GM19455 (cell line): ENCODE measurements around the gene DOCK3.
"Not testable (repeated sequence)": the region's sequence is repeated elsewhere in the genome, so short reads cannot be mapped to it uniquely, and the experiment has no call there.

Experiments
- ATAC-seq: cut with Tn5 transposase; IDR thresholded peaks from one replicate; pipeline ENCODE4 v1.9.1; 2021; ENCODE audit not compliant: unreplicated experiment

The DOCK3 gene

GRCh38 chr3:50971487-50971924 lies 296.8 kb downstream of the DOCK3 start:
- peak; percentile 64 for ATAC-seq

DNA sequence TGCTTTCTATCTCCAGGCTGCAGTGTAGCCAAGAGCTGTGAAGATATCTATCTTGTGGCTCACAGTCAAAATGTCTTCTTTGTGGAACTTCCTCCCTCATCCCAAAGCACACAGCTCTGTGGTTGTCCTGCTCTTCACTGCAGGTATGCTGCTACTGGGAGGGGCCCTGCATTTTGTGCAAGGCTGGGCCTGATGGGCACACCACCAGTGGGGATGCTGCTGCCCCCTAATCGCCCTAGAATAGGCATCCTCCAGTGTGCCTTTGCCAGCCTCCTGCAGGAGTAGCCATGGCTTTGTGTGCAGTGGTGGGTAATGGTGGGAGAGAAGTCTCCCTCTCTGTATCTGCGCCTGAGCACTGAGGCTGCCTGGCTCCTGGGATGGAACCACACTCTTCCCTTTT lies 297.3 kb downstream of the DOCK3 start:
- ATAC-seq: no peak

GRCh38 chr3:50978586-50978985 lies 303.9 kb downstream of the DOCK3 start:
- ATAC-seq: not testable (repeated sequence)

DNA sequence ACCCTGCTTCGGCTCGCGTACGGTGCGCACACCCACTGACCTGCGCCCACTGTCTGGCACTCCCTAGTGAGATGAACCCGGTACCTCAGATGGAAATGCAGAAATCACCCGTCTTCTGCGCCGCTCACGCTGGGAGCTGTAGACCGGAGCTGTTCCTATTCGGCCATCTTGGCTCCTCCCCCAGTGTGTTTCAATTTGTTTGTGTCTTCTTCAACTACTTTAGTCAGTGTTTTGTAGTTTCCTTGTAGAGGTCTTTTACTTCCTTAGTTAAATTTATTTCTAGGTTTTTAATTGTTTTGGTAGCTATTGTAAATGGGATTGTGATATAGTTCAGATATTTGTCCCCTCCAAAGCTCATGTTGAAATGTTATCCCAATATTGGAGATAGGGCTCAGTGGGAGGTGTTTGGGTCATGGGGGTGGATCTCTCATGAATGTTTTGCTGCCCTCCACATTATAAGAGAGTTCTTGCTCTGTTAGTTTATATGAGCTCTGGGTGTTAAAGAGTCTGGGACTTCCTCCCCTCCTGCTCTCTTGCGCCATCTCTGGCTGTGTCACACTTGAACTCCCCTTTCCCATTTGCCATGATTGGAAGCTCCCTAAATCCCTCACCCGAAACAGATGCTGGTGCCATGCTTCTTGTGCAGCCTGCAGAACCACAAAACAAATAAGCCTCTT lies 304.4 kb downstream of the DOCK3 start:
- ATAC-seq: no peak

- ATAC-seq: no peak
Measured at GRCh38 chr3:50982540-50983325, 308.0 kb downstream of the DOCK3 start.

DNA sequence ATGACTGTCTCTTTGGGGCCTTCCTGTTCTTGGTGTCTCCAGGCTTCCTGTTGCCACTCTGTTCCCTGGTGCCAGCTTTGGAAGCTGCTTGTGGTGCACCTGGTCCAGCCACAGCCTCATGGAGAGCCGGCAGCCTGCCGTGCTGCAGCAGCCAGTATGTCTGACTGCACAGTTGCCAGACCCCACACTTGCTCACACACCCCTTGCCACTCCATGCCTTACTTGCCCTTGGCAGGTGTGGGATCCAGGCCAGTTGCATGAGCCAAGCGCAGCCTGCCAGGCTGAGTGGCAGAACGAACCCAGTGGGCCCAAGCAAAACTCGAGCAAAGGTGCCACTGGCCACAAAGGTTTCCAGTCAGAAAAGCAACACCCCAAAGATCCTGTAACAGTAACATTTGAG lies 309.2 kb downstream of the DOCK3 start:
- no peak for ATAC-seq

DNA sequence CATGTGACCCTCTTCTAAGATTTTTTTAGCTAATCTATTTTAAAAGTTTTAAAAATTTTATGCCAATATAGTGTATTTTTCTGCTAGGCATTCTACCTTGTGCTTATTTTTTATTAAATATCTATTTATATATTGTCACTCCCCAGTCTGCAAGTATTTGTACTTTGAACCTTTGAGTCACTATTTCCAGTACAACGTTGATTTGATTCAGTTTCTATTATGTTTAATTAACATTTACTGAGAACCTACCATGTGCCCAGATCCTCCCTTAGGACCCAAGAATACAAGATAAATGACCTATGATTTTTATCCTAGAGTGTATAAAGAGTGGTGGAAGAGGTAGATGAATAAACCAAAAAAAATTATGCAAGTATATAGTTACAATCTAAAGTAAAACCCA lies 311.2 kb downstream of the DOCK3 start:
- ATAC-seq: no peak

GRCh38 chr3:50986726-50987125 lies 312.0 kb downstream of the DOCK3 start:
- ATAC-seq: no peak

DNA sequence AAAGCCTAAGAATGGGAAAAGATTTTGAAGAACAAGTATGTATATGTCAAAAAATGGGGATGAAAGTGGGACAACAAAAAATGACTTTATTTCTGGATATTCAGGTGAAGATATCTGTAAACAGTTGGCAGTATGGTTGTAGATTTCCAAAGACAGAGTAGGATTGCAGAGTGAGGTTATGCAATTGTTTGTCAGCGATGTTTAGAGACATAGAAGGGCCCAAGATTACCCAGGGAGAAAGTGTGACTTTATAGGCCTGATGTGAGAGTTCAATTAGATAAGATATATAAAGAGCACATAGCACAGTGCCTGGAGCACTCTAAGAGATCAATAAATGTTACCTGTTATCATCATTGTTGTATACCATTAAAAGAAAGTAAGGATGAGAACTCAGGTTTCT lies 319.8 kb downstream of the DOCK3 start:
- no peak for ATAC-seq

DNA sequence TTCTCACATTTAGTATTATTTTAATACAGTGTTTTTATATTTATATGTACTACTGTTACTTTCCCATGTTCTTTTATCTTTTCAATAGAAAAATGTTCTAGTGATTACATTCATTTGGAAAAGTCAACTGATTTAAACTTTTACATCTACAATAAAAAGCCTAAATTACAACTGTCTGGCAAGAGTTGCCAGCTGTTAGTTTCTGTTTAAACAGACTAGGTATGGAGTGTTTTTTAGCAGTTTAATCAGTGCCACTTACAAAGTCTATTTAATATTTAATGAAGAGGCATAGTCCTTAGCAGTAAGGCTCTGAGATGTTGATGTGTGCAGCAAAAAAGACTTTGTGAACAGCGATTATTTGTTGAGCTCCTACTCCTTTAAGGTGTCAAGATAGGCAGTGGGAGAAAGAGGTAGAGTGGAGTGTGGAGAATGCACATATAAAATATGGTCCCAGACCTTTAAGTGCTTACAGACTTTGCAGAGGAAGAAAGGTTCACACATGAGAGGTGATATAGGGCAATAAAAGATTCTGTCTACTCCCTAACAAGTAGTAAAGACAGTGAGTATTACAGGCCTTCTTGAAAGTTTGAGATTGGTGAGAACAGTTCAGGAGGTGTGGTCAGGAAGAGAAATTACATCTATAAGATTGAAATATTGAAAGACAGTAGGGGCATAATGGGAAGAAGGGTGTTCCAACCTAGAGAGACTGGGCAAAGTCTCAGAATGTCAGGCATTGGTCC lies 320.5 kb downstream of the DOCK3 start:
- ATAC-seq: no peak

- ATAC-seq: no peak
Measured at GRCh38 chr3:51002495-51002894, 327.8 kb downstream of the DOCK3 start.

- ATAC-seq: no peak
Measured at GRCh38 chr3:51004235-51004634, 329.5 kb downstream of the DOCK3 start.

DNA sequence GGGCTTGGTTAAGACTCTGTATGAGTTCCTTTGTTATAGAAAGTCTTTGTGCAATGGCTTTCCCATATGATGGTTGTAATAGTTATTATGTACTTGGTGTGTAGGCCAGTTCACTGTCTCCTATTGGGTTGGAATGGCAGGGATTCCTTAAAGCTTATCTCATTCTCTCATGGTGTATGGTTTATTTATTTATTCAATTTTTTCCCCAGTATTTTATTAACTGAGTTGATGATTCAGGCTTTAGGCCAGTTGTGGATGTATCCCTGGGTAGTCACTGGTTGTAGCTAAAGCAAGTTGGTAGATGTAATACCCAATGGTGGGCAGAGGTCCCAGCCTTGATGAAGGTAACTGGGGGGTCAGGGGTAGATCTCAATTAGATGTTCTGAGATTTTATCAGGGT lies 349.4 kb downstream of the DOCK3 start:
- no peak for ATAC-seq

GRCh38 chr3:51024765-51025632 lies 350.3 kb downstream of the DOCK3 start:
- no peak for ATAC-seq

- ATAC-seq: no peak
Measured at GRCh38 chr3:51031666-51032065, 356.9 kb downstream of the DOCK3 start.

DNA sequence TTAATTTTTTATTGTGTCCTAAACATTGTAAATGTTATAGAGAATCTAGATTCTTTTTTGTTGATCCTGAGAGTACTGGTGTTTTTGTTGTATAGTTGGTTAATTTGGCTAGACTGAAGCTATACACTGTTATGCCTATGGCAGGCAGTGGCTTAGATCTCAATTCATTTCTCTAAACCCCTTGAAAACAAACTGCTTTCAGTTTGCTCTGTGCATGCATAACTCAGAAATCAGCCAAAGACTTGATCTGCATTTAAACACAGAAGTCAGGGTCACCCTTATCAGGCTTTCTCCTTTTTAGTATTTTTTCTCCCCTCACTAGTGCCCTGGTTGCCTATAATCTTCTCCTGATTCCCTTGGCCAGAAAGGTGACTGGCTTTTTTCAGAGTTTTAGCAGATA lies 360.9 kb downstream of the DOCK3 start:
- ATAC-seq: no peak

DNA sequence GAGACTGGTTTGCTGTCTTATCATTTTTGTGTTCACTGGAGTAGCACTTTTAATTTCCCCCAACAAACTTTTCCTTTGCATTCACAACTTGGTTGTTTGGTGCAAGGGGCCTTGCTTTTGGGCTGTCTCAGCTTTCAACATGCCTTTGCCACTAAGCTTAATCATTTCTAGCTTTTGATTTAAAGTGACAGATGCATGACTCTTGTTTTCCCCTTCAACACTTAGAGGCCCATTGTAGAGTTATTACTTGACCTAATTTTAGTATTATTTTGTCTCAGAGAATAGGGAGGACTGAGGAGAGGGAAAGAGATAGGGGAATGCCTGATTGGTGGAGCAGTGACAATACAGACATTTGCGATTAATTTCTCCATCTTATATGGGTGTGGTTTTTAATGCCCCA lies 370.3 kb downstream of the DOCK3 start:
- no peak for ATAC-seq

DNA sequence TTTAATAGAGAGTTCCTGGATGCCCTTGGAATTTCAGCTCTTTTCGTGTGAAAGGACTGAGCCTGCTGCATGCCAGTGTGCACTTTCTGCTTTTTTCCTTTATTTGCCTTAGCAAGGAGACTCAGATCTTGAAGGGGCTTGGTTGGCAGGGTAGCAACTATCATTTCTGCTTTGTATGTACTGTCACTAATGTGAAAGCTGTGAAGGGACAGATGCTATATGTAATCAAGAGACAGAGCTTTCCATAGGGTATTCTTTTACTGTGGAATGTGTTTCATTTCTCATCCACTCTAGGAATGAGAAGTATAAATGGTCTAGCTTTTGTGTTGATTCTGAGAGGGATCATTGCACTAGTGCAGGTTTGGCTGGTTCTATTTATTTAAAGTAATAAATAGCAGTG lies 377.8 kb downstream of the DOCK3 start:
- ATAC-seq: no peak

DNA sequence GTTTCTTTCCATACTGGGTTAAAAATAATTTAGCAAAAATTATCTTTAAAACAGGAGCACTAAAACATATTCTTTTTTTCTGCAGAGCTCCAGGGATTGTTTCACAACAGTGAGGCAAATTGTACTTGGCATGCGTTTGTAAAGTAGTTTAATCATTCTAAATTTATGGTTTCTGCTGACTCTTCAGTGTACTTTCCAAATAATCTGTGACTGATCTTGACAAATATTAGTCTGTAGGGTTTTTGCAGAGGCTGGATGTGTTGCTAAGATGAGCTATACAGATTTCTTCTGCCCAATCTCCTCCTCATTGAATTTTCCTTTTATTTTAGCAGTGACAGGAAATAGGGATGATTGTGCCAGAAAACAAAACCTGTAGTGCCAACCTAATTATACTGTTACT lies 382.4 kb downstream of the DOCK3 start:
- ATAC-seq: no peak

DNA sequence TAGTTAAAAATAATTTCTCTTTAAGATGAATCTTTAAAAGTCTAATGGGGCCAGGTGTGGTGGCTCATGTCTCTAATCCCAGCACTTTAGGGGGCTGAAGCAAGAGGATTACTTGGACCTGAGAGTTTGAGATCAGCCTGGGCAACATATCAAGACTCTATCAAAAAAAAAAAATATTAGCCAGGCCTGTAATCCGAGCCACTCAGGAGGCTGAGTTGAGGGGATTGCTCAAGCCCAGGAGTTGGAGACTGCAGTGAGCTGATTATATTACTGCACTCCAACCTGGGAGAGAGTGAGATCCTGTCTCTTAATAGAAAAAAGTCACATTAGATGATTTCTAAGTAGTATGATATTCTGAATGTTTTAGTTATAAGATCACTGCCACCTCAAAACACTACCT lies 388.3 kb downstream of the DOCK3 start:
- ATAC-seq: no peak

- no peak for ATAC-seq
Measured at GRCh38 chr3:51075221-51075775, 400.6 kb downstream of the DOCK3 start.
